SK-N-SH (cell line): ENCODE data around the gene USF3. TPM values are rescaled to one million over a fixed set of nuclear protein-coding genes. Genes with fewer than 3 reads are reported as not detected.

Source experiments
- CTCF ChIA-PET: fragments of 300-600, 350-600 bp; formaldehyde crosslinking; extraction: SDS; loops from one replicate; lab custom pipeline; 2021; lab: Yijun Ruan, JAX
- POLR2A ChIA-PET: fragments of 350-600 bp; sonication (Branson Sonifier 250); formaldehyde crosslinking; extraction: SDS; loops from one replicate; lab custom pipeline; 2020; ENCODE audit warnings: antibody characterized with exemption, inconsistent platforms; lab: Yijun Ruan, JAX
- DNase-seq: peaks from one replicate; pipeline ENCODE4 v3.0.0; 2012
- H2AFZ ChIP-seq: fragments of 200-600 bp; sonication (generic); 2 replicates; pipeline ENCODE4 v1.8.1; 2016; ENCODE audit warnings: antibody characterized with exemption, mild to moderate bottlenecking, low read depth
- H3F3A ChIP-seq: fragments of 200-600 bp; sonication (generic); replicated peaks from 2 replicates; pipeline ENCODE3; 2016; ENCODE audit warnings: antibody characterized with exemption, mild to moderate bottlenecking; ENCODE audit not compliant: insufficient read depth
- H3K27ac ChIP-seq, 2 experiments: fragments of 200-500 bp in 1 of 2; fragments of 200-600 bp in 1 of 2; sonication (Bioruptor generic) in 1 of 2; sonication (generic), shearing (Covaris generic) in 1 of 2; 2 replicates each; pipeline versions ENCODE4 v1.5.1 to v1.6.1; 2014 to 2016; ENCODE audit warnings: low read depth in 2 of 2, inconsistent platforms in 1 of 2, low read length in 1 of 2, mild to moderate bottlenecking in 1 of 2, mixed read lengths in 1 of 2
- H3K27me3 ChIP-seq: fragments of 200-600 bp; sonication (generic), shearing (Covaris generic); 2 replicates; pipeline ENCODE4 v1.6.1; 2016; ENCODE audit warnings: mixed run types; ENCODE audit not compliant: insufficient read depth
- H3K36me3 ChIP-seq, 2 experiments: fragments of 200-500 bp in 1 of 2; fragments of 200-600 bp in 1 of 2; sonication (Bioruptor generic) in 1 of 2; sonication (generic) in 1 of 2; replicated peaks in 1 of 2; 2 replicates each; pipeline versions ENCODE3 to v1.5.1; 2014 to 2016; ENCODE audit warnings: low read length in 1 of 2, mild to moderate bottlenecking in 1 of 2; ENCODE audit not compliant: insufficient read depth in 2 of 2, control insufficient read depth in 1 of 2
- H3K4me1 ChIP-seq, 2 experiments: fragments of 200-500 bp in 1 of 2; fragments of 200-600 bp in 1 of 2; sonication (Bioruptor generic) in 1 of 2; sonication (generic), shearing (Covaris generic) in 1 of 2; 2 replicates each; pipeline versions ENCODE4 v1.5.1 to v1.6.1; 2014 to 2016; ENCODE audit warnings: low read depth in 1 of 2, low read length in 1 of 2, mixed run types in 1 of 2; ENCODE audit not compliant: insufficient read depth in 2 of 2, control insufficient read depth in 1 of 2
- H3K4me2 ChIP-seq: fragments of 200-600 bp; sonication (generic), shearing (Covaris generic); 2 replicates; pipeline ENCODE4 v1.6.1; 2017; ENCODE audit warnings: mixed run types
- H3K4me3 ChIP-seq, 2 experiments: fragments of 200-500 bp in 1 of 2; fragments of 200-600 bp in 1 of 2; sonication (Bioruptor generic) in 1 of 2; sonication (generic), shearing (Covaris generic) in 1 of 2; 2 replicates each; pipeline versions ENCODE4 v1.5.1 to v1.8.1; 2014 to 2016; ENCODE audit warnings: low read depth in 2 of 2, inconsistent platforms in 1 of 2, low read length in 1 of 2, mild to moderate bottlenecking in 1 of 2, mixed read lengths in 1 of 2, moderate library complexity in 1 of 2
- H3K79me2 ChIP-seq: fragments of 200-600 bp; sonication (generic); 2 replicates; pipeline ENCODE4 v1.8.1; 2017; ENCODE audit warnings: mild to moderate bottlenecking; ENCODE audit not compliant: insufficient read depth
- H3K9ac ChIP-seq: fragments of 200-600 bp; sonication (generic); 2 replicates; pipeline ENCODE4 v1.6.1; 2017; ENCODE audit warnings: mixed run types
- H3K9me2 ChIP-seq: fragments of 200-600 bp; sonication (generic); 2 replicates; pipeline ENCODE4 v1.6.1; 2017; ENCODE audit warnings: mixed run types
- H3K9me3 ChIP-seq: fragments of 200-600 bp; sonication (generic); 2 replicates; pipeline ENCODE4 v1.6.1; 2017; ENCODE audit warnings: mixed run types, mild to moderate bottlenecking, moderate library complexity
- H4K20me1 ChIP-seq: fragments of 200-600 bp; sonication (generic); 2 replicates; pipeline ENCODE4 v1.6.1; 2017; ENCODE audit warnings: mild to moderate bottlenecking, mixed run types; ENCODE audit not compliant: insufficient read depth
- CHD2 ChIP-seq: fragments of 150-350 bp; IDR thresholded peaks from 2 replicates; pipeline ENCODE4 v1.6.1; 2018; ENCODE audit warnings: low read length; ENCODE audit not compliant: partially characterized antibody
- CTCF ChIP-seq: fragments of 200-600 bp; sonication (generic); IDR thresholded peaks from 2 replicates; pipeline ENCODE4 v1.6.1; 2017; ENCODE audit warnings: antibody characterized with exemption, mild to moderate bottlenecking, moderate library complexity
- ELF1 ChIP-seq: IDR thresholded peaks from 2 replicates; pipeline ENCODE4 v1.4.0; 2012
- EP300 ChIP-seq, 2 experiments: IDR thresholded peaks; 2 replicates each; pipeline versions ENCODE4 v1.4.0 to v1.6.1; 2012; ENCODE audit warnings: borderline replicate concordance in 1 of 2, low read depth in 1 of 2, low read length in 1 of 2
- EZH2phosphoT487 ChIP-seq: fragments of 200-600 bp; sonication (generic); IDR thresholded peaks from 2 replicates; pipeline ENCODE4 v1.6.1; 2017; ENCODE audit warnings: low read depth, mixed run types, mild to moderate bottlenecking, antibody characterized with exemption, moderate library complexity, borderline replicate concordance
- FOXM1 ChIP-seq: IDR thresholded peaks from 2 replicates; pipeline ENCODE4 v1.4.0; 2012; ENCODE audit warnings: low read depth, mild to moderate bottlenecking
- GABPA ChIP-seq: IDR thresholded peaks from 2 replicates; pipeline ENCODE4 v1.4.0; 2012; ENCODE audit warnings: low read depth, mild to moderate bottlenecking
- MEF2A ChIP-seq: IDR thresholded peaks from 2 replicates; pipeline ENCODE4 v1.4.0; 2012; ENCODE audit warnings: low read depth, borderline replicate concordance
- MXI1 ChIP-seq: IDR thresholded peaks from 2 replicates; pipeline ENCODE4 v1.6.1; 2012; ENCODE audit warnings: mild to moderate bottlenecking, low read depth, low read length, improper control_type of control experiment
- NRF1 ChIP-seq: IDR thresholded peaks from 2 replicates; pipeline ENCODE4 v1.6.1; 2012; ENCODE audit warnings: low read depth, mild to moderate bottlenecking, low read length
- POLR2AphosphoS5 ChIP-seq: IDR thresholded peaks from 2 replicates; pipeline ENCODE4 v1.6.1; 2012; ENCODE audit warnings: low read depth, low read length
- RCOR1 ChIP-seq: fragments of 150-350 bp; IDR thresholded peaks from 2 replicates; pipeline ENCODE4 v1.6.1; 2017; ENCODE audit warnings: antibody characterized with exemption, low read length
- RFX5 ChIP-seq: IDR thresholded peaks from 2 replicates; pipeline ENCODE4 v1.6.1; 2012; ENCODE audit warnings: mild to moderate bottlenecking, improper control_type of control experiment, low read length
- SIN3A ChIP-seq: IDR thresholded peaks from 2 replicates; pipeline ENCODE4 v1.6.1; 2012; ENCODE audit warnings: low read depth, mild to moderate bottlenecking, low read length, moderate library complexity, borderline replicate concordance
- SMC3 ChIP-seq: IDR thresholded peaks from 2 replicates; pipeline ENCODE4 v1.6.1; 2012; ENCODE audit warnings: low read depth, low read length, improper control_type of control experiment
- YY1 ChIP-seq: IDR thresholded peaks from 2 replicates; pipeline ENCODE4 v1.4.0; 2012; ENCODE audit warnings: low read depth, mild to moderate bottlenecking
- WGBS: methylation state at CpG from one replicate; pipeline ENCODE4 v1.1.6; 2017; ENCODE audit warnings: low lambda C conversion rate; 5-methylcytosine and 5-hydroxymethylcytosine counted together
- polyA plus RNA-seq, 3 experiments: library from polyadenylated mRNA; depleted of rRNA; stranded (reverse); fragments of >200 nt; gene quantifications; 2 replicates each; pipeline ENCODE4 v1.2.3, GENCODE V29; 2012
- TF ChIP-seq, protein P1 (sequence below): IDR thresholded peaks from 2 replicates; pipeline ENCODE4 v1.4.0; 2012; ENCODE audit warnings: low read depth, borderline replicate concordance
- TF ChIP-seq, protein P2 (sequence below): fragments of 150-350 bp; IDR thresholded peaks from 2 replicates; pipeline ENCODE4 v1.6.1; 2016; ENCODE audit warnings: mild to moderate bottlenecking, low read depth, low read length
- TF ChIP-seq, protein P3 (sequence below): IDR thresholded peaks from 2 replicates; pipeline ENCODE4; 2012
- TF ChIP-seq, protein P4 (sequence below): IDR thresholded peaks from 2 replicates; pipeline ENCODE4 v1.4.0; 2012; ENCODE audit warnings: low read depth, borderline replicate concordance

The USF3 gene
- polyA plus RNA-seq, 1 of the 3 experiments (the other 2 are of a cell fraction): 3.1 TPM

DNA sequence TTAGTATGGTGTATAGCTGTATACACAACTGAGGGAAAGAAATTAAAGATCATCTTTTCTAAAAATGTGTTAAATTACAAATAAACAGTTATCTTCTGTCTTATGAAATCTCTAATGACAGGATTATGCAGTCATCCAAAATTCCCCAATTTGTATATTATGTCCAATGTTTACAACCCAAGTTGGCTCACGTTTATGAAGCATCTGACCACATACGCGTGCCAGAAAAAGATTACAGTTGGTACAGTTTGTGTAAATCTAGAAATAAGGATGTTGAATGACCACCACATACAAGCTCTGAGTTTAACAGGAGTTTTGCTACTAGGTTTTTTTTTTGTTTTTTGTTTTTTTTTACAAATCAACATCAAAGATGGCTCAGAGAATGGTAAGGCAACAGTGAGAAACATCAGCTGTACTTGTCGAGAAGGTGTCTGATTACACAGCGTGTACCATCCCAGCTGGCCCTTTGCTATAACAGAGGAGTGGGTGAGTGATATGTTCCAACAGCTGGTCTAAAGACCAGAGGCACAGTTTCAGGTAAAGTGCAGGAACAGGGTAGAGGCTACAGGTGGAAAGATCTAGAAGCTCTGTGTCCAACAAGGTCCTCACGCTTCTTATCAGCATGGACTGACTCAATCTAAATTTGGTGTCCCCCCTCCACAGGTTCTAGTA, 47.1 kb downstream of the USF3 start:
- CTCF ChIA-PET: no interaction called here
- POLR2A ChIA-PET: no interaction called here
- Histone ChIP-seq H3K4me3 (no peak overlapping the region), H3K9me2 (no peaks in the 10 kb centered on the region), H3K9ac (no peak overlapping the region), H2AFZ (no peak overlapping the region), H3K4me1 (no peaks in the 10 kb centered on the region), H3K27ac (no peak overlapping the region), H3K27me3 (no peaks in the 10 kb centered on the region), H3K9me3 (peaks cover 14% of the 10 kb centered on the region), H3K79me2 (no peaks in the 10 kb centered on the region), H3K36me3 (peaks cover 0 to 7% of the 10 kb centered on the region in 2 experiments), H3F3A (no peaks in the 10 kb centered on the region), H3K4me2 (no peak overlapping the region), H4K20me1 (no peaks in the 10 kb centered on the region)
- no peak for TF ChIP-seq SMC3
- no peak for TF ChIP-seq ELF1
- no peak for TF ChIP-seq RCOR1
- no peak for TF ChIP-seq NRF1
- WGBS: 93% methylated on average over 6 of the region's 6 CpGs
- DNase-seq: no peak

- DNase-seq: no peak
- Histone ChIP-seq H3F3A (no peaks in the 10 kb centered on the region), H3K9me2 (no peaks in the 10 kb centered on the region), H3K27me3 (no peaks in the 10 kb centered on the region), H3K4me3 (no peak overlapping the region), H4K20me1 (no peaks in the 10 kb centered on the region), H3K9me3 (peaks cover 14% of the 10 kb centered on the region), H2AFZ (no peak overlapping the region), H3K27ac (no peak overlapping the region), H3K4me1 (no peaks in the 10 kb centered on the region), H3K9ac (no peak overlapping the region), H3K36me3 (peaks cover 0 to 7% of the 10 kb centered on the region in 2 experiments), H3K79me2 (no peaks in the 10 kb centered on the region), H3K4me2 (no peak overlapping the region)
- POLR2A ChIA-PET: no interaction called here
- CTCF ChIA-PET: interaction anchor here (0.6 kb wide), 1 partner anchor 669 kb away, joined by 3 read pairs; no protein-coding TSS in a partner anchor
- TF ChIP-seq RCOR1 (no peak), SIN3A (no peak), RFX5 (no peak), CHD2 (no peak), POLR2AphosphoS5 (no peak), GABPA (no peak), EZH2phosphoT487 (no peak), SMC3 (no peak), FOXM1 (no peak), CTCF (no peak), NRF1 (no peak), MEF2A (no peak), MXI1 (no peak), EP300 (IDR thresholded peaks at IDR 0.05; ENCODE audit: borderline replicate concordance in 1 of 2, low read depth in 1 of 2, low read length in 1 of 2) (no peak), ELF1 (no peak), YY1 (no peak)
- TF ChIP-seq, protein P1, sequence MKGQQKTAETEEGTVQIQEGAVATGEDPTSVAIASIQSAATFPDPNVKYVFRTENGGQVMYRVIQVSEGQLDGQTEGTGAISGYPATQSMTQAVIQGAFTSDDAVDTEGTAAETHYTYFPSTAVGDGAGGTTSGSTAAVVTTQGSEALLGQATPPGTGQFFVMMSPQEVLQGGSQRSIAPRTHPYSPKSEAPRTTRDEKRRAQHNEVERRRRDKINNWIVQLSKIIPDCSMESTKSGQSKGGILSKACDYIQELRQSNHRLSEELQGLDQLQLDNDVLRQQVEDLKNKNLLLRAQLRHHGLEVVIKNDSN: no peak
- TF ChIP-seq, protein P2, sequence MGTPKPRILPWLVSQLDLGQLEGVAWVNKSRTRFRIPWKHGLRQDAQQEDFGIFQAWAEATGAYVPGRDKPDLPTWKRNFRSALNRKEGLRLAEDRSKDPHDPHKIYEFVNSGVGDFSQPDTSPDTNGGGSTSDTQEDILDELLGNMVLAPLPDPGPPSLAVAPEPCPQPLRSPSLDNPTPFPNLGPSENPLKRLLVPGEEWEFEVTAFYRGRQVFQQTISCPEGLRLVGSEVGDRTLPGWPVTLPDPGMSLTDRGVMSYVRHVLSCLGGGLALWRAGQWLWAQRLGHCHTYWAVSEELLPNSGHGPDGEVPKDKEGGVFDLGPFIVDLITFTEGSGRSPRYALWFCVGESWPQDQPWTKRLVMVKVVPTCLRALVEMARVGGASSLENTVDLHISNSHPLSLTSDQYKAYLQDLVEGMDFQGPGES: no peak
- TF ChIP-seq, protein P3, sequence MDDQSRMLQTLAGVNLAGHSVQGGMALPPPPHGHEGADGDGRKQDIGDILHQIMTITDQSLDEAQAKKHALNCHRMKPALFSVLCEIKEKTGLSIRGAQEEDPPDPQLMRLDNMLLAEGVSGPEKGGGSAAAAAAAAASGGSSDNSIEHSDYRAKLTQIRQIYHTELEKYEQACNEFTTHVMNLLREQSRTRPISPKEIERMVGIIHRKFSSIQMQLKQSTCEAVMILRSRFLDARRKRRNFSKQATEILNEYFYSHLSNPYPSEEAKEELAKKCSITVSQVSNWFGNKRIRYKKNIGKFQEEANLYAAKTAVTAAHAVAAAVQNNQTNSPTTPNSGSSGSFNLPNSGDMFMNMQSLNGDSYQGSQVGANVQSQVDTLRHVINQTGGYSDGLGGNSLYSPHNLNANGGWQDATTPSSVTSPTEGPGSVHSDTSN: no peak
- TF ChIP-seq, protein P4, sequence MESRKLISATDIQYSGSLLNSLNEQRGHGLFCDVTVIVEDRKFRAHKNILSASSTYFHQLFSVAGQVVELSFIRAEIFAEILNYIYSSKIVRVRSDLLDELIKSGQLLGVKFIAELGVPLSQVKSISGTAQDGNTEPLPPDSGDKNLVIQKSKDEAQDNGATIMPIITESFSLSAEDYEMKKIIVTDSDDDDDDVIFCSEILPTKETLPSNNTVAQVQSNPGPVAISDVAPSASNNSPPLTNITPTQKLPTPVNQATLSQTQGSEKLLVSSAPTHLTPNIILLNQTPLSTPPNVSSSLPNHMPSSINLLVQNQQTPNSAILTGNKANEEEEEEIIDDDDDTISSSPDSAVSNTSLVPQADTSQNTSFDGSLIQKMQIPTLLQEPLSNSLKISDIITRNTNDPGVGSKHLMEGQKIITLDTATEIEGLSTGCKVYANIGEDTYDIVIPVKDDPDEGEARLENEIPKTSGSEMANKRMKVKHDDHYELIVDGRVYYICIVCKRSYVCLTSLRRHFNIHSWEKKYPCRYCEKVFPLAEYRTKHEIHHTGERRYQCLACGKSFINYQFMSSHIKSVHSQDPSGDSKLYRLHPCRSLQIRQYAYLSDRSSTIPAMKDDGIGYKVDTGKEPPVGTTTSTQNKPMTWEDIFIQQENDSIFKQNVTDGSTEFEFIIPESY: no peak
These were observed 47.9 kb downstream of the USF3 start for GRCh38 chr3:113648524-113648923.
